K562 (cell line): ENCODE results near the gene CTIF. TPM values are rescaled to one million over a fixed set of nuclear protein-coding genes. Genes with fewer than 3 reads are reported as not detected.

ENCODE experiments used
- ATAC-seq: fragments of 200-7000 bp; cut with Tn5 transposase; 3 replicates; pipeline ENCODE4 v1.9.1; 2020; ENCODE audit warnings: moderate library complexity
- BruUV-seq: library from RNA; stranded (reverse); fragments of 400-500 nt; replicated peaks from 2 replicates; lab custom pipeline; 2021; lab: Mats Ljungman, UMichigan
- CTCF ChIA-PET: fragments of 300-600 bp; formaldehyde crosslinking; extraction: SDS; loops from one replicate; lab custom pipeline; 2021; ENCODE audit warnings: low intra/inter-chr PET ratio; lab: Yijun Ruan, JAX
- POLR2A ChIA-PET: fragments of 300-600, 350-650 bp; sonication (Branson Sonifier 250); formaldehyde crosslinking; extraction: SDS; loops from one replicate; lab custom pipeline; 2021; ENCODE audit warnings: antibody characterized with exemption, inconsistent platforms; lab: Yijun Ruan, JAX
- DNase-seq, 4 experiments: peaks; one replicate each; pipeline versions ENCODE4 v3.0.0 to v3.0.0-alpha.2; 2011 to 2018; ENCODE audit warnings: low spot score in 3 of 4, mixed read lengths in 3 of 4; ENCODE audit errors: extremely low read depth in 1 of 4
- FAIRE-seq: peaks from 2 replicates; lab custom pipeline; 2011; peaks lifted over from hg19 to GRCh38; lab: Jason Lieb, UNC
- H2AFZ ChIP-seq: 2 replicates; pipeline ENCODE4 v1.6.0; 2011; ENCODE audit warnings: low read depth, low read length, control low read depth, inconsistent platforms
- H3K27ac ChIP-seq: fragments of 200-600 bp; 3 replicates; pipeline ENCODE4 v1.8.0; 2011; ENCODE audit warnings: low read depth, mild to moderate bottlenecking, control low read depth, inconsistent platforms, low read length, moderate library complexity, mixed read lengths; ENCODE audit errors: extremely low read depth
- H3K27me3 ChIP-seq, 2 experiments: fragments of 300-600 bp in 1 of 2; 2 replicates in 1 of 2; 3 replicates in 1 of 2; pipeline versions ENCODE4 v1.6.0 to v1.8.0; 2011; ENCODE audit warnings: inconsistent platforms in 2 of 2, low read length in 2 of 2, mild to moderate bottlenecking in 1 of 2, mixed read lengths in 1 of 2, moderate library complexity in 1 of 2; ENCODE audit not compliant: control insufficient read depth in 2 of 2, insufficient read depth in 2 of 2
- H3K36me3 ChIP-seq: fragments of 300-600 bp; 3 replicates; pipeline ENCODE4 v1.8.0; 2011; ENCODE audit warnings: mild to moderate bottlenecking, low read length, inconsistent platforms; ENCODE audit not compliant: control insufficient read depth, insufficient read depth
- H3K4me1 ChIP-seq, 2 experiments: fragments of 200-600 bp in 1 of 2; replicated peaks in 1 of 2; 2 replicates in 1 of 2; 3 replicates in 1 of 2; pipeline versions ENCODE4 v1.5.1 to v1.8.0; 2011; ENCODE audit warnings: inconsistent platforms in 2 of 2, low read length in 2 of 2, mild to moderate bottlenecking in 1 of 2, mixed read lengths in 1 of 2, moderate library complexity in 1 of 2; ENCODE audit not compliant: control insufficient read depth in 2 of 2, insufficient read depth in 2 of 2
- H3K4me2 ChIP-seq: 2 replicates; pipeline ENCODE4 v1.6.1; 2011; ENCODE audit warnings: low read length, control low read depth, inconsistent platforms, mixed read lengths; ENCODE audit not compliant: insufficient read depth
- H3K4me3 ChIP-seq: fragments of 200-600 bp; sonication (generic), shearing (Covaris generic); 2 replicates; pipeline ENCODE4 v1.5.1; 2016; ENCODE audit warnings: control low read depth, inconsistent platforms
- H3K79me2 ChIP-seq: fragments of 200-600 bp; 3 replicates; pipeline ENCODE4 v1.8.0; 2011; ENCODE audit warnings: low read length, inconsistent platforms; ENCODE audit not compliant: control insufficient read depth, insufficient read depth
- H3K9ac ChIP-seq, 2 experiments: 2 replicates each; pipeline versions ENCODE4 v1.6.0 to v1.6.1; 2011; ENCODE audit warnings: low read depth in 2 of 2, low read length in 2 of 2, control low read depth in 1 of 2, inconsistent platforms in 1 of 2, mild to moderate bottlenecking in 1 of 2, mixed read lengths in 1 of 2; ENCODE audit not compliant: insufficient read depth in 1 of 2
- H3K9me1 ChIP-seq: one replicate; pipeline ENCODE4 v1.6.0; 2011; ENCODE audit warnings: inconsistent platforms, mild to moderate bottlenecking, low read length, moderate library complexity; ENCODE audit not compliant: control insufficient read depth, insufficient read depth
- H3K9me3 ChIP-seq: replicated peaks from 2 replicates; pipeline ENCODE4 v1.5.1; 2011; ENCODE audit warnings: low read depth, low read length, inconsistent platforms; ENCODE audit not compliant: control insufficient read depth, insufficient read depth
- H4K20me1 ChIP-seq: replicated peaks from 2 replicates; pipeline ENCODE4 v1.6.1; 2011; ENCODE audit warnings: low read length, inconsistent platforms, mixed read lengths; ENCODE audit not compliant: control insufficient read depth, insufficient read depth
- BCOR ChIP-seq: fragments of 450-650 bp; IDR thresholded peaks from 2 replicates; pipeline ENCODE4 v1.6.1; 2016
- CBFB ChIP-seq: sonication (generic); formaldehyde crosslinking; IDR thresholded peaks from 2 replicates; pipeline ENCODE4 v1.4.0; 2020; ENCODE audit warnings: mild to moderate bottlenecking, missing genetic modification reagents
- CEBPB ChIP-seq: fragments of 450-650 bp; IDR thresholded peaks from 2 replicates; pipeline ENCODE4 v1.6.1; 2016; ENCODE audit warnings: missing genetic modification characterization, missing compliant biosample characterization
- CGGBP1 ChIP-seq: fragments of 250-450 bp; sonication (Bioruptor Pico); IDR thresholded peaks from 2 replicates; pipeline ENCODE4 v1.9.0; 2021; ENCODE audit warnings: mild to moderate bottlenecking
- CTCF ChIP-seq, 3 experiments: IDR thresholded peaks in 2 of 3; conservative IDR thresholded peaks in 1 of 3; 2 replicates each; pipeline ENCODE4 v1.5.1; 2011 to 2012; ENCODE audit warnings: low read length in 3 of 3, mild to moderate bottlenecking in 3 of 3, control low read depth in 2 of 3, improper control_type of control experiment in 1 of 3, inconsistent platforms in 1 of 3, low read depth in 1 of 3, mixed read lengths in 1 of 3, moderate library complexity in 1 of 3; ENCODE audit not compliant: insufficient read depth in 2 of 3
- EP300 ChIP-seq: IDR thresholded peaks from 2 replicates; pipeline ENCODE4 v1.6.1; 2012; ENCODE audit warnings: low read length, improper control_type of control experiment
- ESRRA ChIP-seq: fragments of 450-650 bp; IDR thresholded peaks from 2 replicates; pipeline ENCODE4 v1.6.1; 2014; ENCODE audit warnings: low read depth, mild to moderate bottlenecking, moderate library complexity, borderline replicate concordance
- FOXP1 ChIP-seq: sonication (generic); formaldehyde crosslinking; IDR thresholded peaks from 2 replicates; pipeline ENCODE4 v1.8.0; 2022; ENCODE audit warnings: mild to moderate bottlenecking, missing genetic modification reagents
- FUS ChIP-seq: fragments of 200-400 bp; formaldehyde crosslinking; optimal IDR thresholded peaks from 2 replicates; pipeline ENCODE3; 2017; ENCODE audit warnings: low read depth, low read length
- GABPA ChIP-seq: fragments of 200-800 bp; sonication (Bioruptor generic); conservative IDR thresholded peaks from 2 replicates; pipeline ENCODE4 v1.6.1; 2016; ENCODE audit warnings: low read depth, missing genetic modification characterization, missing compliant biosample characterization
- GMEB1 ChIP-seq: fragments of 250-450 bp; sonication (Bioruptor Pico); IDR thresholded peaks from 2 replicates; pipeline ENCODE4 v1.4.0; 2020; ENCODE audit warnings: mild to moderate bottlenecking
- HDAC6 ChIP-seq: IDR thresholded peaks from 2 replicates; pipeline ENCODE4 v1.6.1; 2012; ENCODE audit warnings: low read depth, mild to moderate bottlenecking, control low read depth, inconsistent platforms, low read length, moderate library complexity
- MNT ChIP-seq, 2 experiments: fragments of 450-650 bp; conservative IDR thresholded peaks; 2 replicates each; pipeline ENCODE4 v1.6.1; 2017; ENCODE audit warnings: mild to moderate bottlenecking in 2 of 2, moderate library complexity in 2 of 2
- SIRT6 ChIP-seq: IDR thresholded peaks from one replicate; pipeline ENCODE4 v1.6.1; 2012; ENCODE audit warnings: low read depth, mild to moderate bottlenecking, control low read depth, inconsistent platforms, low read length, moderate library complexity
- TARDBP ChIP-seq: fragments of 450-650 bp; IDR thresholded peaks from 2 replicates; pipeline ENCODE4 v1.6.1; 2016
- TBP ChIP-seq: optimal IDR thresholded peaks from 2 replicates; pipeline ENCODE3; 2011; ENCODE audit warnings: low read depth, low read length, improper control_type of control experiment
- ZNF354B ChIP-seq: fragments of 250-450 bp; sonication (Bioruptor Pico); IDR thresholded peaks from 2 replicates; pipeline ENCODE4 v1.4.0; 2020
- ZNF551 ChIP-seq: fragments of 250-450 bp; sonication (Bioruptor Pico); IDR thresholded peaks from 2 replicates; pipeline ENCODE4 v1.5.0; 2021; ENCODE audit warnings: mild to moderate bottlenecking, moderate library complexity
- WGBS: fragments of 100-300 bp; shearing (Covaris generic); methylation state at CpG from one replicate; pipeline ENCODE4 v1.1.6; 2016; ENCODE audit warnings: low coverage, mixed read lengths; ENCODE audit not compliant: insufficient coverage; ENCODE audit errors: missing lambda C conversion rate; 5-methylcytosine and 5-hydroxymethylcytosine counted together
- in situ Hi-C: fragments of 300-500 bp; cut with MboI; formaldehyde crosslinking; loops from 4 replicates; pipeline ENCODE4 v1.15.0; 2018; ENCODE audit warnings: inconsistent platforms, mixed read lengths
- intact Hi-C: fragments of 100-400 bp; cut with micrococcal nuclease; formaldehyde crosslinking; loops from 2 replicates; pipeline ENCODE4 v1.14.2; 2022
- polyA plus RNA-seq, 8 experiments: library from polyadenylated mRNA; depleted of rRNA in 4 of 8; stranded (reverse) in 5 of 8; unstranded in 3 of 8; fragments of >200 nt; fragmentation: Nextera tagmentation in 2 of 8; fragmentation: Illumina TruSeq in 1 of 8; extraction: Ambion mirVana in 2 of 8; extraction: Trizol in 1 of 8; gene quantifications; 2 replicates each; pipeline versions ENCODE4 v1.2.1 to v1.2.3, GENCODE V29; 2011 to 2014; ENCODE audit warnings: inconsistent platforms in 1 of 8, missing spikeins in 1 of 8
- total RNA-seq, 7 experiments: library from RNA; depleted of rRNA in 6 of 7; stranded (reverse); fragments of >200 nt in 6 of 7; fragmentation: Illumina TruSeq in 2 of 7; extraction: Trizol in 2 of 7; gene quantifications; 2 replicates each; pipeline versions ENCODE4 v1.2.1 to v1.2.3, GENCODE V29; 2011 to 2021; ENCODE audit warnings: low replicate concordance in 1 of 7

Gene CTIF
- total and polyA plus RNA-seq, 9 of the 15 experiments (the other 6 are each of a cell fraction or from before 2014, with no cell fraction given) = 0.17 to 11.5 (median 2.2) TPM

GRCh38 chr18:48661421-48661820 lies 122.6 kb downstream of the CTIF start:
- no peak overlapping the region for H3K27ac ChIP-seq
- H3K79me2 ChIP-seq = no peaks in the 10 kb centered on the region
- no peak for ATAC-seq
- no peaks in the 10 kb centered on the region for H3K36me3 ChIP-seq
- no peaks in the 10 kb centered on the region for H3K27me3 ChIP-seq
- H4K20me1 ChIP-seq = no peaks in the 10 kb centered on the region
- DNase-seq = no peak
- H3K9me1 ChIP-seq = no peaks in the 10 kb centered on the region
- in situ Hi-C loops (loop anchor here (5.0 kb wide), 1 partner anchor 184 kb away; no protein-coding TSS in a partner anchor), intact Hi-C loops (loop anchor here (5.0 kb wide), 1 partner anchor 54 kb away; no protein-coding TSS in a partner anchor)
- BruUV-seq = no TSS peak
- H3K9me3 ChIP-seq = no peaks in the 10 kb centered on the region
- H2AFZ ChIP-seq = no peak overlapping the region
- no peak overlapping the region for H3K4me3 ChIP-seq
- peaks cover 0 to 13% of the 10 kb centered on the region in 2 experiments; a peak in 3 of 5 replicates for H3K4me1 ChIP-seq
- ChIA-PET CTCF (interaction anchor here (0.6 kb wide), 1 partner anchor 902 kb away, joined by 5 read pairs; no protein-coding TSS in a partner anchor), POLR2A (no interaction called here)
- WGBS = 43% methylated on average over 6 of the region's 7 CpGs
- no peak overlapping the region for H3K9ac ChIP-seq
- no peak overlapping the region for H3K4me2 ChIP-seq
- no peak for FAIRE-seq
- TF ChIP-seq BCOR (no peak), ZNF551 (CRISPR knock-in tag) (no peak), TBP (no peak), FOXP1 (CRISPR knock-in tag) (no peak), ZNF354B (CRISPR knock-in tag) (no peak), GABPA (tag) (no peak), CEBPB (tag) (no peak), SIRT6 (no peak), FUS (no peak), GMEB1 (CRISPR knock-in tag) (no peak), CBFB (CRISPR knock-in tag) (no peak), HDAC6 (no peak), TARDBP (no peak), EP300 (no peak), CGGBP1 (CRISPR knock-in tag) (no peak), MNT (conservative IDR thresholded peaks at IDR 0.05) (no peak), ESRRA (no peak), CTCF (IDR thresholded peaks at IDR 0.05 in 2 of 3, conservative IDR thresholded peaks at IDR 0.05 in 1 of 3; ENCODE audit: insufficient read depth in 2 of 3, low read depth in 1 of 3, low read length in 3 of 3) (no peak)
